Measurements from ENCODE around the gene GJB6.

Gene GJB6

GRCh38 chr13:20206698-20207235 lies 25.4 kb downstream of the GJB6 start:
- no peak for DNase-seq (ENCODE audit: low spot score)
- TF ChIP-seq CTCF (IDR thresholded peaks at IDR 0.05; ENCODE audit: extremely low read depth, insufficient read depth, missing control alignments) = no peak
- in situ Hi-C loops (cut with MboI; ENCODE audit: low pct_unique_long_range_greater_than_20kb, low sequenced_read_pairs, unreplicated experiment) = loop anchor here (10.0 kb wide), 1 partner anchor 288 kb away; no protein-coding TSS in a partner anchor

GRCh38 chr13:20206065-20206697 lies 25.9 kb downstream of the GJB6 start:
- TF ChIP-seq CTCF (IDR thresholded peaks at IDR 0.05; ENCODE audit: extremely low read depth, insufficient read depth, missing control alignments) = no peak
- in situ Hi-C loops (cut with MboI; ENCODE audit: low pct_unique_long_range_greater_than_20kb, low sequenced_read_pairs, unreplicated experiment) = loop anchor here (10.0 kb wide), 1 partner anchor 289 kb away; no protein-coding TSS in a partner anchor
- DNase-seq (ENCODE audit: low spot score) = no peak

- no peak for TF ChIP-seq CTCF (IDR thresholded peaks at IDR 0.05; ENCODE audit: extremely low read depth, insufficient read depth, missing control alignments)
- in situ Hi-C loops (cut with MboI; ENCODE audit: low pct_unique_long_range_greater_than_20kb, low sequenced_read_pairs, unreplicated experiment) = loop anchor here (25.0 kb wide), 2 partner anchors 639 to 714 kb away; partner anchors contain the start of gene XPO4
- DNase-seq (ENCODE audit: low spot score) = no peak
Measured at GRCh38 chr13:20198781-20199180, 33.3 kb downstream of the GJB6 start.

GRCh38 chr13:20197361-20197834 lies 34.7 kb downstream of the GJB6 start:
- in situ Hi-C loops (cut with MboI; ENCODE audit: low pct_unique_long_range_greater_than_20kb, low sequenced_read_pairs, unreplicated experiment) = loop anchor here (25.0 kb wide), 2 partner anchors 640 to 715 kb away; partner anchors contain the start of gene XPO4
- peak; percentile 66 for TF ChIP-seq CTCF (IDR thresholded peaks at IDR 0.05; ENCODE audit: extremely low read depth, insufficient read depth, missing control alignments)
- peak; percentile 73 for DNase-seq (ENCODE audit: low spot score)

- in situ Hi-C loops (cut with MboI; ENCODE audit: low pct_unique_long_range_greater_than_20kb, low sequenced_read_pairs, unreplicated experiment) = loop anchor here (25.0 kb wide), 2 partner anchors 642 to 716 kb away; partner anchors contain the start of gene XPO4
- no peak for TF ChIP-seq CTCF (IDR thresholded peaks at IDR 0.05; ENCODE audit: extremely low read depth, insufficient read depth, missing control alignments)
- DNase-seq (ENCODE audit: low spot score) = no peak
Measured at GRCh38 chr13:20195801-20196200, 36.3 kb downstream of the GJB6 start.

- in situ Hi-C loops (cut with MboI; ENCODE audit: low pct_unique_long_range_greater_than_20kb, low sequenced_read_pairs, unreplicated experiment) = loop anchor here (25.0 kb wide), 2 partner anchors 643 to 718 kb away; partner anchors contain the start of gene XPO4
- DNase-seq (ENCODE audit: low spot score) = peak; percentile 43
- TF ChIP-seq CTCF (IDR thresholded peaks at IDR 0.05; ENCODE audit: extremely low read depth, insufficient read depth, missing control alignments) = no peak
Measured at GRCh38 chr13:20193907-20194631, 38.0 kb downstream of the GJB6 start.
